Testis (tissue), 2 donors: ENCODE results near the gene SPOCK2.

ENCODE experiments used
- CTCF ChIP-seq, 3 experiments: fragments of 450-650 bp in 2 of 3; fragments of 200-600 bp in 1 of 3; sonication (generic) in 1 of 3; IDR thresholded peaks; one replicate each; pipeline ENCODE4 v1.5.1; 2016 to 2019; ENCODE audit warnings: antibody characterized with exemption in 3 of 3, mild to moderate bottlenecking in 2 of 3, moderate library complexity in 1 of 3
- POLR2A ChIP-seq: fragments of 450-650 bp; IDR thresholded peaks from one replicate; pipeline ENCODE4 v1.6.1; 2017; ENCODE audit warnings: antibody characterized with exemption, mild to moderate bottlenecking, moderate library complexity

- TF ChIP-seq CTCF (IDR thresholded peaks at IDR 0.05) (no peak), POLR2A (no peak)
These were observed 45.1 kb downstream of the SPOCK2 start for GRCh38 chr10:72043016-72043834.
